ENCODE measurements around the gene KDM1A. TPM values are rescaled to one million over a fixed set of nuclear protein-coding genes. Genes with fewer than 3 reads are reported as not detected.

KDM1A gene
- total and polyA plus RNA-seq, 2 of the 13 experiments (the other 11 are each of a cell fraction or from before 2014, with no cell fraction given), result 81.3 to 173 TPM

DNA sequence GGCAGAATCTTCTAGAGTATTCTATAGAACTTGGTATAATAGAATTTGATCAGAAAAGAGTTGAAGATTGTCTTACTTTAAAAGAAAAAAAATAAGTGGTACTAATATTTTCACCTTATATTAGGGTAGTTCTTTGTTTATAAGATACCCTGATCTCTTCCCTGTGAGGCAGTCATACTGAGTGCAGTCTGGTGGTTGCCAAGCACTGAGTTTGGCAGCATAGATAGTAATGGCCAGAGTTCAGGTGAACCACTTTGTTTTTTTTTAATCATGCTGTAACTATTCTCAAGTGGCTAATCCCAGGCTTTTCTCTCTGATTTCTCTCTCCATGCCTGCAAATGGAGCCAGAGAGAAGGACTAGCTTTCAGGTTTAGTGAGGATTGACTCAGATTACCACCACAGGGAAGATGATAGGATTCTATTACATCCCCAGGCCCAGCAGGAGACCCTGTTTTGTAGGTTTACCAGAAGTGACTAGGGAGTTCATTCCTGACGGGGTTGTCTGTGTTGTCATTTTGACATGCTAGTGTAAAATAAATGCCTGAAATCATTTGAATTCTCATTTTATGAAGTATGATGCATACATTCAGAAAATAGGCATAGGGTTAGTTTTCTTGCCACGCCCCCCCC, 16.7 kb downstream of the KDM1A start:
- no TSS peak for BruUV-seq (replicated peaks)
- Histone ChIP-seq H2AFZ (ENCODE audit: low read length) (no peak overlapping the region), H3K4me2 (ENCODE audit: low read depth, low read length) (no peak overlapping the region), H3K79me2 (ENCODE audit: insufficient read depth, low read length) (peaks cover 98% of the 10 kb centered on the region), H3K4me1 (ENCODE audit: insufficient read depth, low read length) (peaks cover 26% of the 10 kb centered on the region), H3K27me3 (ENCODE audit: control insufficient read depth in 1 of 2, insufficient read depth in 2 of 2, low read length in 2 of 2) (no peaks in the 10 kb centered on the region), H4K20me1 (ENCODE audit: insufficient read depth, low read length) (peaks cover 33% of the 10 kb centered on the region), H3K36me3 (replicated peaks in 1 of 2; ENCODE audit: control insufficient read depth in 1 of 2, insufficient read depth in 2 of 2, low read length in 2 of 2) (peaks cover 0 to 16% of the 10 kb centered on the region in 2 experiments; a peak in 2 of 5 replicates), H3K27ac (ENCODE audit: extremely low read length, insufficient read depth, low read length) (no peak overlapping the region), H3K9me3 (ENCODE audit: low read length) (no peaks in the 10 kb centered on the region), H3K9ac (ENCODE audit: insufficient read depth, low read depth, low read length) (no peak overlapping the region), H3K4me3 (replicated peaks in 1 of 3; ENCODE audit: insufficient read depth in 1 of 3, low read depth in 2 of 3, low read length in 3 of 3) (no peak overlapping the region)
- no peak for FAIRE-seq
- ATAC-seq, result no peak
- DNase-seq (ENCODE audit: low spot score), result no peak
- in situ Hi-C loops (cut with HindIII; ENCODE audit: extremely low pct_ligation_motif_present, low pct_unique_long_range_greater_than_20kb), result no loop called here
- intact Hi-C loops (cut with micrococcal nuclease; ENCODE audit: unreplicated experiment), result no loop called here
- TF ChIP-seq ZNF773 (CRISPR knock-in tag; IDR thresholded peaks at IDR 0.05; ENCODE audit: borderline replicate concordance), result no peak
- TF ChIP-seq ZNF235 (CRISPR knock-in tag; IDR thresholded peaks at IDR 0.05; ENCODE audit: borderline replicate concordance), result no peak
- TF ChIP-seq, protein P1, sequence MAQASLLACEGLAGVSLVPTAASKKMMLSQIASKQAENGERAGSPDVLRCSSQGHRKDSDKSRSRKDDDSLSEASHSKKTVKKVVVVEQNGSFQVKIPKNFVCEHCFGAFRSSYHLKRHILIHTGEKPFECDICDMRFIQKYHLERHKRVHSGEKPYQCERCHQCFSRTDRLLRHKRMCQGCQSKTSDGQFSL (CRISPR knock-in tag; IDR thresholded peaks at IDR 0.05), result no peak
- no peak for TF ChIP-seq ZNF567 (CRISPR knock-in tag; IDR thresholded peaks at IDR 0.05; ENCODE audit: borderline replicate concordance)
- TF ChIP-seq ZNF552 (CRISPR knock-in tag; IDR thresholded peaks at IDR 0.05; ENCODE audit: borderline replicate concordance), result no peak
- no peak for TF ChIP-seq GABPB1 (CRISPR knock-in tag; IDR thresholded peaks at IDR 0.05)
- TF ChIP-seq ZNF207 (IDR thresholded peaks at IDR 0.05; ENCODE audit: borderline replicate concordance), result no peak
- TF ChIP-seq U2AF1 (optimal IDR thresholded peaks at IDR 0.05; ENCODE audit: low read depth, low read length), result no peak
- no peak for TF ChIP-seq ZNF703 (CRISPR knock-in tag; IDR thresholded peaks at IDR 0.05; ENCODE audit: borderline replicate concordance)
- TF ChIP-seq PHF21A (CRISPR knock-in tag; IDR thresholded peaks at IDR 0.05), result no peak
- TF ChIP-seq, protein P2, sequence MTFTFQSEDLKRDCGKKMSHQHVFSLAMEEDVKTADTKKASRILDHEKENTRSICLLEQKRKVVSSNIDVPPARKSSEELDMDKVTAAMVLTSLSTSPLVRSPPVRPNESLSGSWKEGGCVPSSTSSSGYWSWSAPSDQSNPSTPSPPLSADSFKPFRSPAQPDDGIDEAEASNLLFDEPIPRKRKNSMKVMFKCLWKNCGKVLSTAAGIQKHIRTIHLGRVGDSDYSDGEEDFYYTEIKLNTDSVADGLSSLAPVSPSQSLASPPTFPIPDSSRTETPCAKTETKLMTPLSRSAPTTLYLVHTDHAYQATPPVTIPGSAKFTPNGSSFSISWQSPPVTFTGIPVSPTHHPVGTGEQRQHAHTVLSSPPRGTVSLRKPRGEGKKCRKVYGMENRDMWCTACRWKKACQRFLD (CRISPR knock-in tag; IDR thresholded peaks at IDR 0.05; ENCODE audit: borderline replicate concordance), result no peak
- TF ChIP-seq, protein P3, sequence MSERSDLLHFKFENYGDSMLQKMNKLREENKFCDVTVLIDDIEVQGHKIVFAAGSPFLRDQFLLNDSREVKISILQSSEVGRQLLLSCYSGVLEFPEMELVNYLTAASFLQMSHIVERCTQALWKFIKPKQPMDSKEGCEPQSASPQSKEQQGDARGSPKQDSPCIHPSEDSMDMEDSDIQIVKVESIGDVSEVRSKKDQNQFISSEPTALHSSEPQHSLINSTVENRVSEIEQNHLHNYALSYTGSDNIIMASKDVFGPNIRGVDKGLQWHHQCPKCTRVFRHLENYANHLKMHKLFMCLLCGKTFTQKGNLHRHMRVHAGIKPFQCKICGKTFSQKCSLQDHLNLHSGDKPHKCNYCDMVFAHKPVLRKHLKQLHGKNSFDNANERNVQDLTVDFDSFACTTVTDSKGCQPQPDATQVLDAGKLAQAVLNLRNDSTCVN (CRISPR knock-in tag; IDR thresholded peaks at IDR 0.05; ENCODE audit: borderline replicate concordance), result no peak
- TF ChIP-seq POGZ (CRISPR knock-in tag; IDR thresholded peaks at IDR 0.05), result no peak
- no peak for TF ChIP-seq GATAD2A (CRISPR knock-in tag; IDR thresholded peaks at IDR 0.05)
- TF ChIP-seq ZNF382 (CRISPR knock-in tag; IDR thresholded peaks at IDR 0.05; ENCODE audit: borderline replicate concordance), result no peak
- no peak for TF ChIP-seq ZNF75D (CRISPR knock-in tag; IDR thresholded peaks at IDR 0.05; ENCODE audit: borderline replicate concordance)
- ChIA-PET CTCF (ENCODE audit: low intra/inter-chr PET ratio, low total read pairs) (no interaction called here), POLR2A (no interaction called here)
- 96% methylated on average over 2 of the region's 2 CpGs for WGBS (ENCODE audit: low lambda C conversion rate)

Data from HepG2 (cell line).